Measurements from ENCODE around the gene PLK1.
"Not testable (repeated sequence)": the region's sequence is repeated elsewhere in the genome, so short reads cannot be mapped to it uniquely, and the experiment has no call there.

DNA sequence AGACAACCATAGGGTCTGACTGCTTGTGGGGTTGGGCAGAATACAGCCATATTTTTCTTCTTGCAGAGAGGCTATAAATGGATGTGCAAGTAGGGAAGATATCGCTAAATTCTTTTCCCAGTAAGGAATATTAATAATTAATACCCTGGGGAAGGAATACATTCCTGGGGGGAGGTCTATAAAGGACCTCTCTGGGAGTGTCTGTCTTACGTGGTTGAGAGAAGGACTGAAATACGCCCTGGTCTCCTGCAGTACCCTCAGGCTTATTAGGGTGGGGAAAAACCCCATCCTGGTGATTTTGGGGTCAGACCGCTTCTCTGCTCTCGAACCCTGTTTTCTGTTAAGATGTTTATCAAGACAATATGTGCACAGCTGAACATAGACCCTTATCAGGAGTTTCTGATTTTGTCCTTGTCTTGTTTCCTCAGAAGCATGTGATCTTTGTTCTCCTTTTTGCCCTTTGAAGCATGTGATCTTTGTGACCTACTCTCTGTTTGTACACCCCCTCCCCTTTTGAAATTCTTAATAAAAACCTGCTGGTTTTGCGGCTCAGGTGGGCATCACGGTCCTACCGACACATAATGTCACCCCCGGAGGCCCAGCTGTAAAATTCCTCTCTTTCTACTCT is 44.0 kb downstream of the PLK1 start:
- TF ChIP-seq, protein P1, sequence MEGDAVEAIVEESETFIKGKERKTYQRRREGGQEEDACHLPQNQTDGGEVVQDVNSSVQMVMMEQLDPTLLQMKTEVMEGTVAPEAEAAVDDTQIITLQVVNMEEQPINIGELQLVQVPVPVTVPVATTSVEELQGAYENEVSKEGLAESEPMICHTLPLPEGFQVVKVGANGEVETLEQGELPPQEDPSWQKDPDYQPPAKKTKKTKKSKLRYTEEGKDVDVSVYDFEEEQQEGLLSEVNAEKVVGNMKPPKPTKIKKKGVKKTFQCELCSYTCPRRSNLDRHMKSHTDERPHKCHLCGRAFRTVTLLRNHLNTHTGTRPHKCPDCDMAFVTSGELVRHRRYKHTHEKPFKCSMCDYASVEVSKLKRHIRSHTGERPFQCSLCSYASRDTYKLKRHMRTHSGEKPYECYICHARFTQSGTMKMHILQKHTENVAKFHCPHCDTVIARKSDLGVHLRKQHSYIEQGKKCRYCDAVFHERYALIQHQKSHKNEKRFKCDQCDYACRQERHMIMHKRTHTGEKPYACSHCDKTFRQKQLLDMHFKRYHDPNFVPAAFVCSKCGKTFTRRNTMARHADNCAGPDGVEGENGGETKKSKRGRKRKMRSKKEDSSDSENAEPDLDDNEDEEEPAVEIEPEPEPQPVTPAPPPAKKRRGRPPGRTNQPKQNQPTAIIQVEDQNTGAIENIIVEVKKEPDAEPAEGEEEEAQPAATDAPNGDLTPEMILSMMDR (IDR thresholded peaks at IDR 0.05) = not testable (repeated sequence)
- TF ChIP-seq POLR2A (IDR thresholded peaks at IDR 0.05) = not testable (repeated sequence)

Measured in lower leg skin (tissue), 3 donors.